HepG2 (cell line): Measurements from ENCODE around the gene PARP14. TPM values are rescaled to one million over a fixed set of nuclear protein-coding genes. Genes with fewer than 3 reads are reported as not detected.

ENCODE experiments used
- ATAC-seq: fragments of 200-7000 bp; cut with Tn5 transposase; 3 replicates; pipeline ENCODE4 v1.9.1; 2020; ENCODE audit warnings: mild to moderate bottlenecking, moderate library complexity
- BruUV-seq: library from RNA; stranded (reverse); fragments of 400-500 nt; replicated peaks from 2 replicates; lab custom pipeline; 2021; lab: Mats Ljungman, UMichigan
- CTCF ChIA-PET: fragments of 300-600 bp; formaldehyde crosslinking; extraction: SDS; loops from one replicate; lab custom pipeline; 2021; ENCODE audit warnings: low total read pairs, inconsistent platforms, low intra/inter-chr PET ratio; lab: Yijun Ruan, JAX
- POLR2A ChIA-PET: fragments of 350-600 bp; sonication (Branson Sonifier 250); formaldehyde crosslinking; loops from one replicate; lab custom pipeline; 2020; ENCODE audit warnings: antibody characterized with exemption, inconsistent platforms; lab: Yijun Ruan, JAX
- DNase-seq: peaks from one replicate; pipeline ENCODE4 v3.0.0-alpha.2; 2015; ENCODE audit warnings: low spot score
- FAIRE-seq: peaks from 3 replicates; lab custom pipeline; 2011; peaks lifted over from hg19 to GRCh38; lab: Jason Lieb, UNC
- H2AFZ ChIP-seq: one replicate; pipeline ENCODE4 v1.6.1; 2011; ENCODE audit warnings: low read length, inconsistent platforms
- H3K27ac ChIP-seq: fragments of 300-600 bp; 3 replicates; pipeline ENCODE4 v1.8.0; 2011; ENCODE audit warnings: mixed run types, mild to moderate bottlenecking, mixed read lengths, low read length, inconsistent platforms; ENCODE audit not compliant: insufficient read depth; ENCODE audit errors: extremely low read length
- H3K27me3 ChIP-seq, 2 experiments: fragments of 200-600 bp in 1 of 2; 2 replicates in 1 of 2; 3 replicates in 1 of 2; pipeline versions ENCODE4 v1.6.0 to v1.8.0; 2011; ENCODE audit warnings: low read length in 2 of 2, mild to moderate bottlenecking in 2 of 2, moderate library complexity in 2 of 2, inconsistent platforms in 1 of 2; ENCODE audit not compliant: insufficient read depth in 2 of 2, control insufficient read depth in 1 of 2
- H3K36me3 ChIP-seq, 2 experiments: fragments of 200-600 bp in 1 of 2; replicated peaks in 1 of 2; 2 replicates in 1 of 2; 3 replicates in 1 of 2; pipeline versions ENCODE4 v1.5.1 to v1.8.0; 2011; ENCODE audit warnings: low read length in 2 of 2, inconsistent platforms in 1 of 2; ENCODE audit not compliant: insufficient read depth in 2 of 2, control insufficient read depth in 1 of 2
- H3K4me1 ChIP-seq: 2 replicates; pipeline ENCODE4 v1.5.1; 2012; ENCODE audit warnings: low read length, inconsistent platforms; ENCODE audit not compliant: insufficient read depth
- H3K4me2 ChIP-seq: 2 replicates; pipeline ENCODE4 v1.6.0; 2011; ENCODE audit warnings: low read depth, low read length, inconsistent platforms
- H3K4me3 ChIP-seq, 3 experiments: fragments of 200-600 bp in 1 of 3; sonication (generic), shearing (Covaris generic) in 1 of 3; replicated peaks in 1 of 3; 2 replicates each; pipeline ENCODE4 v1.5.1; 2011 to 2016; ENCODE audit warnings: low read length in 3 of 3, inconsistent platforms in 2 of 3, low read depth in 2 of 3, mild to moderate bottlenecking in 2 of 3, control low read depth in 1 of 3, mixed read lengths in 1 of 3; ENCODE audit not compliant: insufficient read depth in 1 of 3
- H3K79me2 ChIP-seq: one replicate; pipeline ENCODE4 v1.6.1; 2011; ENCODE audit warnings: low read length, inconsistent platforms; ENCODE audit not compliant: insufficient read depth
- H3K9ac ChIP-seq: 2 replicates; pipeline ENCODE4 v1.6.0; 2011; ENCODE audit warnings: mild to moderate bottlenecking, low read depth, low read length, inconsistent platforms; ENCODE audit not compliant: insufficient read depth
- H3K9me3 ChIP-seq: 2 replicates; pipeline ENCODE4 v1.5.1; 2012; ENCODE audit warnings: mild to moderate bottlenecking, low read length
- H4K20me1 ChIP-seq: 2 replicates; pipeline ENCODE4 v1.6.0; 2011; ENCODE audit warnings: inconsistent platforms, mild to moderate bottlenecking, low read length, moderate library complexity; ENCODE audit not compliant: insufficient read depth
- GTF3A ChIP-seq: sonication (generic); formaldehyde crosslinking; conservative IDR thresholded peaks from 2 replicates; pipeline ENCODE4 v1.4.0; 2020; ENCODE audit warnings: mild to moderate bottlenecking, missing genetic modification reagents
- HMG20B ChIP-seq: conservative IDR thresholded peaks from 2 replicates; pipeline ENCODE4 v1.6.1; 2016; ENCODE audit warnings: missing genetic modification reagents, missing compliant biosample characterization
- SYNCRIP ChIP-seq: fragments of 200-400 bp; formaldehyde crosslinking; IDR thresholded peaks from 2 replicates; pipeline ENCODE4 v1.6.1; 2018; ENCODE audit warnings: mild to moderate bottlenecking, low read depth, low read length; ENCODE audit not compliant: insufficient read depth
- TCF7 ChIP-seq: sonication (generic); IDR thresholded peaks from 2 replicates; pipeline ENCODE4 v1.6.1; 2016; ENCODE audit warnings: antibody characterized with exemption, low read depth
- WGBS: methylation state at CpG from one replicate; pipeline ENCODE4 v1.1.6; 2017; ENCODE audit warnings: low lambda C conversion rate; 5-methylcytosine and 5-hydroxymethylcytosine counted together
- in situ Hi-C: cut with HindIII; loops from 2 replicates; pipeline ENCODE4 v1.10.0; 2017; ENCODE audit warnings: low pct_unique_long_range_greater_than_20kb; ENCODE audit not compliant: extremely low pct_ligation_motif_present
- intact Hi-C: fragments of 100-400 bp; cut with micrococcal nuclease; formaldehyde crosslinking; loops from one replicate; pipeline ENCODE4 v1.10.0; 2022; ENCODE audit not compliant: unreplicated experiment
- polyA plus RNA-seq, 8 experiments: library from polyadenylated mRNA; depleted of rRNA in 3 of 8; stranded (reverse) in 7 of 8; unstranded in 1 of 8; fragments of >200 nt; fragmentation: Illumina TruSeq in 4 of 8; extraction: Trizol in 4 of 8; gene quantifications; 2 replicates each; pipeline versions ENCODE4 v1.2.1 to v1.2.3, GENCODE V29; 2011 to 2016; ENCODE audit warnings: low read depth in 4 of 8, missing spikeins in 1 of 8, mixed read lengths in 1 of 8; ENCODE audit not compliant: insufficient read depth in 1 of 8
- total RNA-seq, 5 experiments: library from RNA; depleted of rRNA; stranded (reverse); fragments of >200 nt; fragmentation: Illumina TruSeq; extraction: Trizol; gene quantifications; 2 replicates each; pipeline ENCODE4 v1.2.3, GENCODE V29; 2016; ENCODE audit warnings: low read depth in 1 of 5
- TF ChIP-seq, protein P1 (sequence below): IDR thresholded peaks from 2 replicates; pipeline ENCODE4 v1.6.1; 2016
- TF ChIP-seq, protein P2 (sequence below): sonication (generic); formaldehyde crosslinking; IDR thresholded peaks from 2 replicates; pipeline ENCODE4 v1.4.0; 2020; ENCODE audit warnings: mild to moderate bottlenecking, missing genetic modification reagents
- TF ChIP-seq, protein P3 (sequence below): sonication (generic); formaldehyde crosslinking; IDR thresholded peaks from 2 replicates; pipeline ENCODE4 v1.5.1; 2020; ENCODE audit warnings: missing genetic modification reagents, mild to moderate bottlenecking, borderline replicate concordance
- TF ChIP-seq, protein P4 (sequence below): sonication (generic); formaldehyde crosslinking; conservative IDR thresholded peaks from 2 replicates; pipeline ENCODE4 v1.8.1; 2023; ENCODE audit warnings: missing genetic modification reagents

The PARP14 gene
- total and polyA plus RNA-seq, 2 of the 13 experiments (the other 11 are each of a cell fraction or from before 2014, with no cell fraction given), result 9.0 to 19.1 TPM

DNA sequence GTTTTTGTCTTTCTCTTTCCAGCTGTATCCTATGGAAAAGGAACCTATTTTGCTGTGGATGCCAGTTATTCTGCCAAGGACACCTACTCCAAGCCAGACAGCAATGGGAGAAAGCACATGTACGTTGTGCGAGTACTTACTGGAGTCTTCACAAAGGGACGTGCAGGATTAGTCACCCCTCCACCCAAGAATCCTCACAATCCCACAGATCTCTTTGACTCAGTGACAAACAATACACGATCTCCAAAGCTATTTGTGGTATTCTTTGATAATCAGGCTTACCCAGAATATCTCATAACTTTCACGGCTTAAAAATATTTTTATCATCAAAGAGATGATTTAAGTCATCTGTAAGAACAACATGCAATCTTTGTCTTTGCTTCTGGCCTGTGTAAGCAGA, 44.9 kb upstream of the PARP14 start:
- FAIRE-seq (no peak), ATAC-seq (no peak), DNase-seq (no peak)
- Histone ChIP-seq H3K4me1 (no peaks in the 10 kb centered on the region), H3K36me3 (no peaks in the 10 kb centered on the region), H3K79me2 (no peaks in the 10 kb centered on the region), H3K4me2 (no peak overlapping the region), H3K27ac (no peak overlapping the region), H3K9ac (no peak overlapping the region), H3K4me3 (no peak overlapping the region), H4K20me1 (no peaks in the 10 kb centered on the region), H3K27me3 (peaks cover 2 to 45% of the 10 kb centered on the region in 2 experiments), H2AFZ (no peak overlapping the region), H3K9me3 (no peaks in the 10 kb centered on the region)
- POLR2A ChIA-PET, result no interaction called here
- in situ Hi-C loops (no loop called here), intact Hi-C loops (no loop called here)
- 33% methylated on average over 5 of the region's 5 CpGs for WGBS
- TF ChIP-seq TCF7, result no peak
- TF ChIP-seq GTF3A (CRISPR knock-in tag), result no peak
- TF ChIP-seq SYNCRIP, result no peak
- TF ChIP-seq, protein P1, sequence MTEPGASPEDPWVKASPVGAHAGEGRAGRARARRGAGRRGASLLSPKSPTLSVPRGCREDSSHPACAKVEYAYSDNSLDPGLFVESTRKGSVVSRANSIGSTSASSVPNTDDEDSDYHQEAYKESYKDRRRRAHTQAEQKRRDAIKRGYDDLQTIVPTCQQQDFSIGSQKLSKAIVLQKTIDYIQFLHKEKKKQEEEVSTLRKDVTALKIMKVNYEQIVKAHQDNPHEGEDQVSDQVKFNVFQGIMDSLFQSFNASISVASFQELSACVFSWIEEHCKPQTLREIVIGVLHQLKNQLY, result no peak
- TF ChIP-seq, protein P2, sequence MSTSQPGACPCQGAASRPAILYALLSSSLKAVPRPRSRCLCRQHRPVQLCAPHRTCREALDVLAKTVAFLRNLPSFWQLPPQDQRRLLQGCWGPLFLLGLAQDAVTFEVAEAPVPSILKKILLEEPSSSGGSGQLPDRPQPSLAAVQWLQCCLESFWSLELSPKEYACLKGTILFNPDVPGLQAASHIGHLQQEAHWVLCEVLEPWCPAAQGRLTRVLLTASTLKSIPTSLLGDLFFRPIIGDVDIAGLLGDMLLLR (CRISPR knock-in tag), result no peak
- TF ChIP-seq, protein P3, sequence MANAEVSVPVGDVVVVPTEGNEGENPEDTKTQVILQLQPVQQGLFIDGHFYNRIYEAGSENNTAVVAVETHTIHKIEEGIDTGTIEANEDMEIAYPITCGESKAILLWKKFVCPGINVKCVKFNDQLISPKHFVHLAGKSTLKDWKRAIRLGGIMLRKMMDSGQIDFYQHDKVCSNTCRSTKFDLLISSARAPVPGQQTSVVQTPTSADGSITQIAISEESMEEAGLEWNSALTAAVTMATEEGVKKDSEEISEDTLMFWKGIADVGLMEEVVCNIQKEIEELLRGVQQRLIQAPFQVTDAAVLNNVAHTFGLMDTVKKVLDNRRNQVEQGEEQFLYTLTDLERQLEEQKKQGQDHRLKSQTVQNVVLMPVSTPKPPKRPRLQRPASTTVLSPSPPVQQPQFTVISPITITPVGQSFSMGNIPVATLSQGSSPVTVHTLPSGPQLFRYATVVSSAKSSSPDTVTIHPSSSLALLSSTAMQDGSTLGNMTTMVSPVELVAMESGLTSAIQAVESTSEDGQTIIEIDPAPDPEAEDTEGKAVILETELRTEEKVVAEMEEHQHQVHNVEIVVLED (CRISPR knock-in tag), result no peak
- TF ChIP-seq, protein P4, sequence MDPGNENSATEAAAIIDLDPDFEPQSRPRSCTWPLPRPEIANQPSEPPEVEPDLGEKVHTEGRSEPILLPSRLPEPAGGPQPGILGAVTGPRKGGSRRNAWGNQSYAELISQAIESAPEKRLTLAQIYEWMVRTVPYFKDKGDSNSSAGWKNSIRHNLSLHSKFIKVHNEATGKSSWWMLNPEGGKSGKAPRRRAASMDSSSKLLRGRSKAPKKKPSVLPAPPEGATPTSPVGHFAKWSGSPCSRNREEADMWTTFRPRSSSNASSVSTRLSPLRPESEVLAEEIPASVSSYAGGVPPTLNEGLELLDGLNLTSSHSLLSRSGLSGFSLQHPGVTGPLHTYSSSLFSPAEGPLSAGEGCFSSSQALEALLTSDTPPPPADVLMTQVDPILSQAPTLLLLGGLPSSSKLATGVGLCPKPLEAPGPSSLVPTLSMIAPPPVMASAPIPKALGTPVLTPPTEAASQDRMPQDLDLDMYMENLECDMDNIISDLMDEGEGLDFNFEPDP (CRISPR knock-in tag), result no peak
- TF ChIP-seq HMG20B (CRISPR knock-in tag), result no peak
- CTCF ChIA-PET, result no interaction called here
- BruUV-seq, result no TSS peak
